HepG2 (cell line): ENCODE results near the gene SHF. TPM values are rescaled to one million over a fixed set of nuclear protein-coding genes. Genes with fewer than 3 reads are reported as not detected.

Source experiments
- ATF7 ChIP-seq, 2 experiments: fragments of 450-650 bp in 1 of 2; sonication (generic) in 1 of 2; formaldehyde crosslinking in 1 of 2; IDR thresholded peaks; 2 replicates each; pipeline versions ENCODE4 v1.4.0 to v1.6.1; 2016 to 2020; ENCODE audit warnings: antibody characterized with exemption in 1 of 2, mild to moderate bottlenecking in 1 of 2, missing genetic modification reagents in 1 of 2
- CENPX ChIP-seq: sonication (generic); formaldehyde crosslinking; IDR thresholded peaks from 2 replicates; pipeline ENCODE4 v1.9.0; 2021; ENCODE audit warnings: mild to moderate bottlenecking, missing genetic modification reagents, moderate library complexity
- GMEB2 ChIP-seq: IDR thresholded peaks from 2 replicates; pipeline ENCODE4 v1.6.1; 2016; ENCODE audit warnings: missing biosample characterization, missing genetic modification reagents, low read depth
- MED8 ChIP-seq: sonication (generic); formaldehyde crosslinking; IDR thresholded peaks from 2 replicates; pipeline ENCODE4 v1.8.1; 2023; ENCODE audit warnings: mild to moderate bottlenecking, missing genetic modification reagents; ENCODE audit not compliant: insufficient replicate concordance
- MIER3 ChIP-seq: IDR thresholded peaks from 2 replicates; pipeline ENCODE4 v1.6.1; 2016; ENCODE audit warnings: missing compliant biosample characterization, borderline replicate concordance
- MYC ChIP-seq: sonication (generic); formaldehyde crosslinking; IDR thresholded peaks from 2 replicates; pipeline ENCODE4 v1.9.0; 2021; ENCODE audit warnings: missing genetic modification reagents, borderline replicate concordance
- SAP130 ChIP-seq: IDR thresholded peaks from 2 replicates; pipeline ENCODE4 v1.6.1; 2016; ENCODE audit warnings: low read depth
- ZBTB42 ChIP-seq: sonication (generic); formaldehyde crosslinking; IDR thresholded peaks from 2 replicates; pipeline ENCODE4 v1.5.0; 2020; ENCODE audit warnings: mild to moderate bottlenecking, missing genetic modification reagents
- ZNF20 ChIP-seq: sonication (generic); formaldehyde crosslinking; IDR thresholded peaks from 2 replicates; pipeline ENCODE4 v1.4.0; 2020; ENCODE audit warnings: mild to moderate bottlenecking, moderate library complexity, missing genetic modification reagents
- ZNF296 ChIP-seq: sonication (generic); formaldehyde crosslinking; conservative IDR thresholded peaks from 2 replicates; pipeline ENCODE4 v1.5.0; 2020; ENCODE audit warnings: mild to moderate bottlenecking, missing genetic modification reagents
- ZNF354B ChIP-seq: sonication (generic); formaldehyde crosslinking; IDR thresholded peaks from 2 replicates; pipeline ENCODE4 v1.8.0; 2022; ENCODE audit warnings: mild to moderate bottlenecking, missing genetic modification reagents
- ZNF383 ChIP-seq: sonication (generic); formaldehyde crosslinking; IDR thresholded peaks from 2 replicates; pipeline ENCODE4 v1.4.0; 2020; ENCODE audit warnings: missing genetic modification reagents, mild to moderate bottlenecking, borderline replicate concordance
- ZNF552 ChIP-seq: sonication (generic); formaldehyde crosslinking; IDR thresholded peaks from 2 replicates; pipeline ENCODE4 v1.9.0; 2022; ENCODE audit warnings: missing genetic modification reagents, mild to moderate bottlenecking, borderline replicate concordance
- ZNF670 ChIP-seq: sonication (generic); formaldehyde crosslinking; IDR thresholded peaks from 2 replicates; pipeline ENCODE4 v1.8.0; 2022; ENCODE audit warnings: mild to moderate bottlenecking, missing genetic modification reagents, borderline replicate concordance
- ZNF777 ChIP-seq: sonication (generic); formaldehyde crosslinking; IDR thresholded peaks from 2 replicates; pipeline ENCODE4 v1.4.0; 2020; ENCODE audit warnings: missing genetic modification reagents
- ZNF879 ChIP-seq: sonication (generic); formaldehyde crosslinking; IDR thresholded peaks from 2 replicates; pipeline ENCODE4 v1.8.1; 2023; ENCODE audit warnings: missing genetic modification reagents
- polyA plus RNA-seq, 8 experiments: library from polyadenylated mRNA; depleted of rRNA in 3 of 8; stranded (reverse) in 7 of 8; unstranded in 1 of 8; fragments of >200 nt; fragmentation: Illumina TruSeq in 4 of 8; extraction: Trizol in 4 of 8; gene quantifications; 2 replicates each; pipeline versions ENCODE4 v1.2.1 to v1.2.3, GENCODE V29; 2011 to 2016; ENCODE audit warnings: low read depth in 4 of 8, missing spikeins in 1 of 8, mixed read lengths in 1 of 8; ENCODE audit not compliant: insufficient read depth in 1 of 8
- total RNA-seq, 5 experiments: library from RNA; depleted of rRNA; stranded (reverse); fragments of >200 nt; fragmentation: Illumina TruSeq; extraction: Trizol; gene quantifications; 2 replicates each; pipeline ENCODE4 v1.2.3, GENCODE V29; 2016; ENCODE audit warnings: low read depth in 1 of 5
- TF ChIP-seq, protein P1 (sequence below): sonication (generic); formaldehyde crosslinking; IDR thresholded peaks from 2 replicates; pipeline ENCODE4 v1.9.0; 2021; ENCODE audit warnings: missing genetic modification reagents, borderline replicate concordance
- TF ChIP-seq, protein P2 (sequence below): sonication (generic); formaldehyde crosslinking; IDR thresholded peaks from 2 replicates; pipeline ENCODE4 v1.4.0; 2020; ENCODE audit warnings: missing genetic modification reagents, low read depth, mild to moderate bottlenecking, borderline replicate concordance
- TF ChIP-seq, protein P3 (sequence below): sonication (generic); formaldehyde crosslinking; IDR thresholded peaks from 2 replicates; pipeline ENCODE4 v1.4.0; 2020; ENCODE audit warnings: missing genetic modification reagents, mild to moderate bottlenecking, borderline replicate concordance
- TF ChIP-seq, protein P4 (sequence below): sonication (generic); formaldehyde crosslinking; IDR thresholded peaks from 2 replicates; pipeline ENCODE4 v1.8.0; 2022; ENCODE audit warnings: missing genetic modification reagents, low read depth, mild to moderate bottlenecking, borderline replicate concordance

SHF gene
- total and polyA plus RNA-seq, 2 of the 13 experiments (the other 11 are each of a cell fraction or from before 2014, with no cell fraction given) = 20.9 to 25.5 TPM

- TF ChIP-seq ZNF879 (CRISPR knock-in tag) = no peak
- no peak for TF ChIP-seq ZNF296 (CRISPR knock-in tag)
- TF ChIP-seq, protein P1, sequence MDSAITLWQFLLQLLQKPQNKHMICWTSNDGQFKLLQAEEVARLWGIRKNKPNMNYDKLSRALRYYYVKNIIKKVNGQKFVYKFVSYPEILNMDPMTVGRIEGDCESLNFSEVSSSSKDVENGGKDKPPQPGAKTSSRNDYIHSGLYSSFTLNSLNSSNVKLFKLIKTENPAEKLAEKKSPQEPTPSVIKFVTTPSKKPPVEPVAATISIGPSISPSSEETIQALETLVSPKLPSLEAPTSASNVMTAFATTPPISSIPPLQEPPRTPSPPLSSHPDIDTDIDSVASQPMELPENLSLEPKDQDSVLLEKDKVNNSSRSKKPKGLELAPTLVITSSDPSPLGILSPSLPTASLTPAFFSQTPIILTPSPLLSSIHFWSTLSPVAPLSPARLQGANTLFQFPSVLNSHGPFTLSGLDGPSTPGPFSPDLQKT (CRISPR knock-in tag) = no peak
- no peak for TF ChIP-seq ZBTB42
- TF ChIP-seq GMEB2 (CRISPR knock-in tag) = no peak
- 0 out of 2 replicates have a peak, but pooled peaks have one; percentile 31 for TF ChIP-seq MYC (CRISPR knock-in tag)
- TF ChIP-seq, protein P2, sequence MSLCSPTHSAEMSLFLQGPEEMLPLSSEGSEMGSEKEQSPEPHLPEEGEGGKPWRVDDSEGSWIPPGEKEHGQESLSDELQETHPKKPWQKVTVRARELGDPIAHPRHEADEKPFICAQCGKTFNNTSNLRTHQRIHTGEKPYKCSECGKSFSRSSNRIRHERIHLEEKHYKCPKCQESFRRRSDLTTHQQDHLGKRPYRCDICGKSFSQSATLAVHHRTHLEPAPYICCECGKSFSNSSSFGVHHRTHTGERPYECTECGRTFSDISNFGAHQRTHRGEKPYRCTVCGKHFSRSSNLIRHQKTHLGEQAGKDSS = peak; percentile 78; the same call in 1 of the 2 replicates
- TF ChIP-seq SAP130 (CRISPR knock-in tag) = no peak; the same call in 1 of the 2 replicates
- TF ChIP-seq ZNF20 (CRISPR knock-in tag) = no peak
- TF ChIP-seq ZNF552 (CRISPR knock-in tag) = no peak
- TF ChIP-seq ZNF777 (CRISPR knock-in tag) = peak; percentile 27; the same call in 1 of the 2 replicates
- no peak for TF ChIP-seq ZNF383 (CRISPR knock-in tag)
- TF ChIP-seq CENPX (CRISPR knock-in tag) = no peak
- no peak for TF ChIP-seq ZNF670 (CRISPR knock-in tag)
- TF ChIP-seq, protein P3, sequence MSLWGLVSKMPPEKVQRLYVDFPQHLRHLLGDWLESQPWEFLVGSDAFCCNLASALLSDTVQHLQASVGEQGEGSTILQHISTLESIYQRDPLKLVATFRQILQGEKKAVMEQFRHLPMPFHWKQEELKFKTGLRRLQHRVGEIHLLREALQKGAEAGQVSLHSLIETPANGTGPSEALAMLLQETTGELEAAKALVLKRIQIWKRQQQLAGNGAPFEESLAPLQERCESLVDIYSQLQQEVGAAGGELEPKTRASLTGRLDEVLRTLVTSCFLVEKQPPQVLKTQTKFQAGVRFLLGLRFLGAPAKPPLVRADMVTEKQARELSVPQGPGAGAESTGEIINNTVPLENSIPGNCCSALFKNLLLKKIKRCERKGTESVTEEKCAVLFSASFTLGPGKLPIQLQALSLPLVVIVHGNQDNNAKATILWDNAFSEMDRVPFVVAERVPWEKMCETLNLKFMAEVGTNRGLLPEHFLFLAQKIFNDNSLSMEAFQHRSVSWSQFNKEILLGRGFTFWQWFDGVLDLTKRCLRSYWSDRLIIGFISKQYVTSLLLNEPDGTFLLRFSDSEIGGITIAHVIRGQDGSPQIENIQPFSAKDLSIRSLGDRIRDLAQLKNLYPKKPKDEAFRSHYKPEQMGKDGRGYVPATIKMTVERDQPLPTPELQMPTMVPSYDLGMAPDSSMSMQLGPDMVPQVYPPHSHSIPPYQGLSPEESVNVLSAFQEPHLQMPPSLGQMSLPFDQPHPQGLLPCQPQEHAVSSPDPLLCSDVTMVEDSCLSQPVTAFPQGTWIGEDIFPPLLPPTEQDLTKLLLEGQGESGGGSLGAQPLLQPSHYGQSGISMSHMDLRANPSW (CRISPR knock-in tag) = no peak
- TF ChIP-seq, protein P4, sequence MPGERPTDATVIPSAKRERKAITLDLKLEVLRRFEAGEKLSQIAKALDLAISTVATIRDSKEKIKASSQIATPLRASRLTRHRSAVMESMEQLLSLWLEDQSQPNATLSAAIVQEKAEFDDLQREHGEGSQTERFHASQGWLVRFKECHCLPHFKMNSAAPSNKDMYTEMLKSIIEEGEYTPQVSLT (CRISPR knock-in tag) = no peak
- TF ChIP-seq ATF7 (IDR thresholded peaks at IDR 0.05) = no peak
- no peak for TF ChIP-seq ATF7 (CRISPR knock-in tag; IDR thresholded peaks at IDR 0.05)
- no peak for TF ChIP-seq MIER3 (CRISPR knock-in tag)
- TF ChIP-seq MED8 (CRISPR knock-in tag) = no peak
- no peak for TF ChIP-seq ZNF354B (CRISPR knock-in tag)
Measured at GRCh38 chr15:45162771-45163507, 24.8 kb downstream of the SHF start (continued).
